Endothelial cell of umbilical vein (primary cell): ENCODE measurements around the gene UBL3. TPM values are rescaled to one million over a fixed set of nuclear protein-coding genes. Genes with fewer than 3 reads are reported as not detected.

Experiments used
- BruUV-seq: library from RNA; stranded (reverse); fragments of 400-500 nt; replicated peaks from 2 replicates; lab custom pipeline; 2021; lab: Mats Ljungman, UMichigan
- CTCF ChIA-PET: fragments of 300-600, 350-600 bp; sonication (Branson Sonifier 250); formaldehyde crosslinking; loops from one replicate; lab custom pipeline; 2021; ENCODE audit warnings: antibody characterized with exemption, inconsistent platforms; lab: Charles Lee
- POLR2A ChIA-PET: fragments of 300-600, 350-600 bp; sonication (Branson Sonifier 250); formaldehyde crosslinking; loops from one replicate; lab custom pipeline; 2021; ENCODE audit warnings: antibody characterized with exemption, inconsistent platforms; lab: Charles Lee
- DNase-seq: peaks from one replicate; pipeline ENCODE4 v3.0.0-alpha.2; 2011; ENCODE audit warnings: low read depth, low spot score
- FAIRE-seq: peaks from 2 replicates; lab custom pipeline; 2011; peaks lifted over from hg19 to GRCh38; lab: Jason Lieb, UNC
- H2AFZ ChIP-seq: 2 replicates; pipeline ENCODE4 v1.6.0; 2012; ENCODE audit warnings: low read depth, low read length, control low read depth, inconsistent platforms
- H3K27ac ChIP-seq: 2 replicates; pipeline ENCODE4 v1.5.1; 2011; ENCODE audit warnings: low read depth, mild to moderate bottlenecking, control low read depth, low read length, moderate library complexity; ENCODE audit not compliant: insufficient read depth
- H3K27me3 ChIP-seq, 2 experiments: 2 replicates each; pipeline versions ENCODE4 v1.6.0 to v1.6.1; 2011; ENCODE audit warnings: low read length in 2 of 2, mixed read lengths in 1 of 2; ENCODE audit not compliant: control insufficient read depth in 2 of 2, insufficient read depth in 2 of 2
- H3K36me3 ChIP-seq, 2 experiments: 2 replicates in 1 of 2; 3 replicates in 1 of 2; pipeline ENCODE4 v1.5.1; 2011; ENCODE audit warnings: low read length in 2 of 2, mild to moderate bottlenecking in 1 of 2, moderate library complexity in 1 of 2; ENCODE audit not compliant: control insufficient read depth in 2 of 2, insufficient read depth in 2 of 2; ENCODE audit errors: extremely low read depth in 1 of 2
- H3K4me1 ChIP-seq: 3 replicates; pipeline ENCODE4 v1.5.1; 2011; ENCODE audit warnings: mild to moderate bottlenecking, low read length; ENCODE audit not compliant: control insufficient read depth, insufficient read depth; ENCODE audit errors: extremely low read depth
- H3K4me2 ChIP-seq: 2 replicates; pipeline ENCODE4 v1.6.1; 2011; ENCODE audit warnings: low read length, control low read depth, mixed read lengths; ENCODE audit not compliant: insufficient read depth
- H3K4me3 ChIP-seq, 3 experiments: fragments of 200-600 bp in 1 of 3; sonication (generic), shearing (Covaris generic) in 1 of 3; replicated peaks in 1 of 3; 2 replicates each; pipeline ENCODE4 v1.5.1; 2011 to 2016; ENCODE audit warnings: control low read depth in 3 of 3, low read length in 3 of 3, mild to moderate bottlenecking in 2 of 3, inconsistent platforms in 1 of 3, low read depth in 1 of 3, moderate library complexity in 1 of 3; ENCODE audit not compliant: insufficient read depth in 1 of 3
- H3K79me2 ChIP-seq: 2 replicates; pipeline ENCODE4 v1.6.0; 2012; ENCODE audit warnings: low read length, inconsistent platforms; ENCODE audit not compliant: control insufficient read depth, insufficient read depth
- H3K9ac ChIP-seq: replicated peaks from 2 replicates; pipeline ENCODE3; 2011; ENCODE audit warnings: low read length, control low read depth; ENCODE audit not compliant: insufficient read depth; ENCODE audit errors: extremely low read depth
- H3K9me1 ChIP-seq: replicated peaks from 3 replicates; pipeline ENCODE4 v1.6.0; 2011; ENCODE audit warnings: mild to moderate bottlenecking, low read length; ENCODE audit not compliant: control insufficient read depth, insufficient read depth; ENCODE audit errors: extremely low read depth
- H3K9me3 ChIP-seq: replicated peaks from 2 replicates; pipeline ENCODE4 v1.5.1; 2012; ENCODE audit warnings: low read length, inconsistent platforms; ENCODE audit not compliant: control insufficient read depth, insufficient read depth
- H4K20me1 ChIP-seq: replicated peaks from 2 replicates; pipeline ENCODE3; 2011; ENCODE audit warnings: mild to moderate bottlenecking, low read length; ENCODE audit not compliant: control insufficient read depth, insufficient read depth; ENCODE audit errors: extremely low read depth
- CTCF ChIP-seq, 2 donors: IDR thresholded peaks; 1 replicate in 1 of 2; 2 replicates in 1 of 2; pipeline ENCODE4 v1.5.1; 2011; ENCODE audit warnings: low read length in 2 of 2, mild to moderate bottlenecking in 2 of 2, moderate library complexity in 2 of 2, control low read depth in 1 of 2, inconsistent platforms in 1 of 2, low read depth in 1 of 2; ENCODE audit not compliant: insufficient read depth in 1 of 2; ENCODE audit errors: extremely low read depth in 1 of 2
- EZH2 ChIP-seq: IDR thresholded peaks from 2 replicates; pipeline ENCODE4 v1.6.1; 2012; ENCODE audit warnings: borderline replicate concordance, low read depth, mild to moderate bottlenecking, moderate library complexity, low read length, inconsistent platforms; ENCODE audit not compliant: severe bottlenecking
- FOS ChIP-seq: IDR thresholded peaks from 2 replicates; pipeline ENCODE4 v1.6.1; 2011; ENCODE audit warnings: mild to moderate bottlenecking, low read length, moderate library complexity, borderline replicate concordance; ENCODE audit not compliant: insufficient read depth
- GATA2 ChIP-seq: IDR thresholded peaks from 2 replicates; pipeline ENCODE4 v1.7.0; 2011; ENCODE audit warnings: low read depth, mild to moderate bottlenecking, moderate library complexity, mixed read lengths, low read length; ENCODE audit not compliant: insufficient read length, insufficient read depth
- JUN ChIP-seq: IDR thresholded peaks from 2 replicates; pipeline ENCODE4 v1.6.1; 2011; ENCODE audit warnings: borderline replicate concordance, low read depth; ENCODE audit not compliant: insufficient read length, insufficient read depth
- MAX ChIP-seq: IDR thresholded peaks from 2 replicates; pipeline ENCODE4 v1.6.1; 2011; ENCODE audit not compliant: insufficient read depth, insufficient read length
- MYC ChIP-seq: IDR thresholded peaks from one replicate; pipeline ENCODE4 v1.6.1; 2011; ENCODE audit warnings: mild to moderate bottlenecking, low read depth, low read length
- POLR2A ChIP-seq: IDR thresholded peaks from 2 replicates; pipeline ENCODE4 v1.6.1; 2012; ENCODE audit warnings: low read depth, mild to moderate bottlenecking, control low read depth, low read length
- POLR2AphosphoS5 ChIP-seq: IDR thresholded peaks from 2 replicates; pipeline ENCODE4 v1.6.1; 2012; ENCODE audit warnings: low read depth, mild to moderate bottlenecking, control low read depth, low read length, moderate library complexity; ENCODE audit not compliant: insufficient read depth
- dilution Hi-C: fragments of 300-500 bp; cut with MboI; formaldehyde crosslinking; loops from one replicate; pipeline ENCODE4 v1.15.0; 2019; ENCODE audit warnings: low sequenced_read_pairs; ENCODE audit not compliant: extremely low pct_ligation_motif_present
- intact Hi-C: fragments of 100-400 bp; cut with micrococcal nuclease; formaldehyde crosslinking; loops from one replicate; pipeline ENCODE4 v1.10.0; 2022
- polyA plus RNA-seq, 4 experiments: library from polyadenylated mRNA; depleted of rRNA in 3 of 4; stranded (reverse) in 3 of 4; unstranded in 1 of 4; fragments of >200 nt; gene quantifications; 2 replicates each; pipeline versions ENCODE4 v1.2.1 to v1.2.3, GENCODE V29; 2011 to 2012; ENCODE audit warnings: missing spikeins in 1 of 4
- total RNA-seq: library from RNA; stranded (reverse); gene quantifications from 2 replicates; pipeline ENCODE4 v1.2.3, GENCODE V29; 2021

The UBL3 gene
- total and polyA plus RNA-seq, 2 donors (not counting 3 experiments of a cell fraction or from before 2014, with no cell fraction given), result 4.8 to 11.8 TPM

- TF ChIP-seq GATA2 (no peak), EZH2 (no peak), FOS (no peak), CTCF (IDR thresholded peaks at IDR 0.05; ENCODE audit: extremely low read depth in 1 of 2, insufficient read depth in 1 of 2, low read depth in 1 of 2, low read length in 2 of 2) (no peak), POLR2A (no peak), MYC (no peak)
- no peak overlapping the region for H3K4me2 ChIP-seq
- no peak overlapping the region for H2AFZ ChIP-seq
- ChIA-PET CTCF (interaction anchor here (1.0 to 6.7 kb wide), 2 partner anchors 11 to 352 kb away, joined by 8 to 50 read pairs; no protein-coding TSS in a partner anchor), POLR2A (interaction anchor here (0.6 kb wide), 1 partner anchor 371 kb away, joined by 3 read pairs; no protein-coding TSS in a partner anchor)
- DNase-seq, result no peak
- BruUV-seq, result no TSS peak
- H3K36me3 ChIP-seq, result no peaks in the 10 kb centered on the region
- H3K27me3 ChIP-seq, result no peaks in the 10 kb centered on the region
- no peaks in the 10 kb centered on the region for H4K20me1 ChIP-seq
- H3K4me1 ChIP-seq, result no peaks in the 10 kb centered on the region
- FAIRE-seq, result no peak
- no peak overlapping the region for H3K9ac ChIP-seq
- H3K9me3 ChIP-seq, result no peaks in the 10 kb centered on the region
- H3K79me2 ChIP-seq, result no peaks in the 10 kb centered on the region
- intact Hi-C loops, result no loop called here
- no peak overlapping the region for H3K4me3 ChIP-seq
- H3K9me1 ChIP-seq, result no peaks in the 10 kb centered on the region
- dilution Hi-C loops, result no loop called here
- H3K27ac ChIP-seq, result no peak overlapping the region
Observed at GRCh38 chr13:29761160-29761559, 89.3 kb downstream of the UBL3 start.

- Histone ChIP-seq H3K4me2 (no peak overlapping the region), H4K20me1 (no peaks in the 10 kb centered on the region), H2AFZ (no peak overlapping the region), H3K27me3 (no peaks in the 10 kb centered on the region), H3K4me1 (no peaks in the 10 kb centered on the region), H3K9me3 (no peaks in the 10 kb centered on the region), H3K27ac (no peak overlapping the region), H3K9ac (no peak overlapping the region), H3K4me3 (no peak overlapping the region), H3K79me2 (no peaks in the 10 kb centered on the region), H3K36me3 (no peaks in the 10 kb centered on the region), H3K9me1 (no peaks in the 10 kb centered on the region)
- CTCF ChIA-PET, result interaction anchor here (0.6 kb wide), 1 partner anchor 15 kb away, joined by 3 read pairs; no protein-coding TSS in a partner anchor
- intact Hi-C loops (no loop called here), dilution Hi-C loops (no loop called here)
- POLR2A ChIA-PET, result no interaction called here
- no TSS peak for BruUV-seq
- DNase-seq, result no peak
- TF ChIP-seq POLR2A (no peak), EZH2 (no peak), CTCF (IDR thresholded peaks at IDR 0.05; ENCODE audit: extremely low read depth in 1 of 2, insufficient read depth in 1 of 2, low read depth in 1 of 2, low read length in 2 of 2) (no peak), JUN (no peak), GATA2 (no peak), MAX (no peak), FOS (no peak), POLR2AphosphoS5 (no peak), MYC (no peak)
- FAIRE-seq, result no peak
Observed at GRCh38 chr13:29760544-29760943, 89.9 kb downstream of the UBL3 start.
